ENCODE results near the gene DZANK1. TPM values are rescaled to one million over a fixed set of nuclear protein-coding genes. Genes with fewer than 3 reads are reported as not detected.
"Not testable (repeated sequence)": the region's sequence is repeated elsewhere in the genome, so short reads cannot be mapped to it uniquely, and the experiment has no call there.

DZANK1 gene
- polyA plus RNA-seq, 3 donors = 5.8 to 11.5 (median 10.9) TPM

DNA sequence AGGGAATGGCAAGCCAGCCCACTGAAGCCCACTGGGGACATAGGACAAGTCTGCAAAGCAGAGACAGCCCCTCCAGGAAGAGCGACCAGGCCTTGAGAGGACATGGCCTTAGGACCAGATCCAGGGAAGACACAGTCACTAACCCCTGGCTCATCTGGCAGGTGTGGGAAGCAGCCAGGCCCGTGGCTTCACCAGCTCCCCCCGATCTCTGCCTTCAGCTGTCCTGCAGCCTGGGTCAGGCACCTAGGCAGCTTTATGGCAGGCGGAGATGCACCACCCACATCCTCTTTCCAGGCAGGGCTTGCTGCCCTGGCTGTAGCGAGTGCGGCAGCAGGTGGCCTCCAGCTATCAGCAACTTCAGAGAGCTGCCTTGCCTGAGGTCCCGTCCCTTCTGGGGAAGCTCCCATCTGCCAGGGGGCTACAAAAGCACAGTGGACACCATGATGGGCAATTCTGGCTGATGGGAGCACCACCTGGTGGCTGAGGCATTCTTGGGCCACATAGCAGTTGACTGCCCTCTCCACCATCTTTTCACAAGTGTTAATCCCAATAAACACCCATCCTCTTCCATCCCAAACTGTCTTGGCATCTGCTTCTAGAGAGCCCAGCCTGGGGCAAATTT lies 85.8 kb downstream of the DZANK1 start:
- no peak for DNase-seq

DNA sequence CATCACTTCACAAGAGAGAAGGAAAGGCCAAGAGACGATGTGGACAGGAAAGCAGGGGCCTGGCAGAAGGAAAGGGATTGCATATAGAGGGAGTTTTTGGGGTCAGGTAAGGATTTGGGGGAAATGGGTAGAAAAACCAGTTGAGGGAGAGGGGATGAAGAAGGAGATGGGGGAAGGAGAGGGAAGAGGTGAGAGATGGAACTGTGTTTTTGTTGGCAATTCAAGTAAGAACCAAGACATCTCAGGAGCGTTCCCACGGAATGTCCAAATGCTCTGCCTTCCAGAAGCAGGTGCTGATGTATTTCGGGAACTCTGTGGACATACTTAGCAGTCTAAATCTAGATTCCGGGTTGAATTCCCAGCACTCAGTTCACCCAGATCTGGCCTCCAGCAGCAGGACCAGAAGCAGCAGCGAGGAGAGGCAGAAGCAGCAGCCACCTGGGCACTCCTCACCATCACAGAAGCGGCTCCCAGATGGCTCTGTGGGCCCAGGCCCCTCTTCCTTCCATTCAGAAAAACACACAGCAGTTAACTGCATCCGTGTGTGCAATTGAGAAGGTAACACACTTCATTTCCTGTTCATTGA lies 88.8 kb downstream of the DZANK1 start:
- DNase-seq = no peak

DNA sequence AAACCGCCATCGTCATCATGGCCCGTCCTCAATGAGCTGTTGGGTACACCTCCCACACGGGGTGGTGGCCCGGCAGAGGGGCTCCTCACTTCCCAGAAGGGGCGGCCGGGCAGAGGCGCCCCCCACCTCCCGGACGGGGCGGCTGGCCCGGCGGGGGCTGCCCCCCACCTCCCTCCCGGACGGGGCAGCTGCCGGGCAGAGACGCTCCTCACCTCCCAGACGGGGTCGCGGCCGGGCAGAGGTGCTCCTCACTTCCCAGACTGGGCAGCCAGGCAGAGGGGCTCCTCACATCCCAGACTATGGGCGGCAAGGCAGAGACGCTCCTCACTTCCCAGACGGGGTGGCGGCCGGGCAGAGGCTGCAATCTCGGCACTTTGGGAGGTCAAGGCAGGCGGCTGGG lies 91.3 kb downstream of the DZANK1 start:
- not testable (repeated sequence) for DNase-seq

DNA sequence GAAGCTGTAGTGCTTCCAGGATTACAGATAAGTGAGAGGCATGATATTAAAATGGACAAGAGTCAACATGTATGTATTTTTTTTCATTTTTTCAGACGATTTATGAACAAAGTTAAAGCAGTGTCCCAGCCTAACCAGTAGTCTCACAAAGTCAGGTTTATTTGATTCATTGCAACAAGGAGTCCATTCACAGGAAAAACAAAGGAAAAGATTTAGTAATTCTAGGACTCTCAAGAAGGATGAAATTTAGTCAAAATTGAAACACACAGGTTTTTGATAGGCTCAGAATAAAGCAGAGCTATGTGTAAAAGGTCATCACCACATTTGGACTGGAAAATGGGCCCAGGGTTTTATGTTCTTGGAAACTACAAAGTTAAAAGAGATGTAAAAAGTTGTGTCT lies 94.5 kb downstream of the DZANK1 start:
- DNase-seq = no peak

DNA sequence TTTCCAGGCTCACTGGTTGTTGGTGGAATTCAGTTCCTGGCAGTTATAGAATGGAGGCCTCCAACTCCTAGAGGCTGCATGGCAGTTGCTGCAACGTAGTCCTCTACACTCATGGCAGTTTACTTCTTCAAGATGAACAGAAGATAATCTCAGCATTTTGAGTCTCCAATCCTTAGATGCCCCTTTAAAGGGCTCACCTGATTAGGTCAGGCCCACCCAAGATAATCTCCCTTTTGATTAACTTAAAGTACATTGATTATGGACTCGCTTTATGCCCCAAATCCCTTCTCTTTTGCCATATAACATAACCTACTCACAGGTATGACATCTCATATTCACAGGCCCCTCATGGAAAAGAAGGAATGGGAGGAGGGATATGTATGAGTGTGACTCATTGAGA lies 102.1 kb downstream of the DZANK1 start:
- DNase-seq = no peak

DNA sequence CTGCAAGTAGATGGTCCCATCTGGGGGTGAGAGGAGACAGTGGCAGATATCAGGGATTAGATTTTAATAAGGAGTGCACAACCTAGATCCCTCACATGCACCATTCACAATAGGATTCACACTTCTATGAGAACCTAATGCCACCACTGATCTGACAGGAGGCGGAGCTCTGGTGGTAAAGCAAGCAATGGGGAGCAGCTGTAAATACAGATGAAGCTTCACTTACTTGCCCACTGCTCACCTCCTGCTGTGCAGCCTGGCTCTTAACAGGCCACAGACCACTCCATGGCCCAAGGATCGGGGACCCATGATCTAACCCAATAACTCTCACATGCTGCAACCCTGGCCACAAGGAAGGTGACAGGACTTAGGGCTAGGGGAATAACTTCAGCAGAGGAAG lies 103.1 kb downstream of the DZANK1 start:
- no peak for DNase-seq

DNA sequence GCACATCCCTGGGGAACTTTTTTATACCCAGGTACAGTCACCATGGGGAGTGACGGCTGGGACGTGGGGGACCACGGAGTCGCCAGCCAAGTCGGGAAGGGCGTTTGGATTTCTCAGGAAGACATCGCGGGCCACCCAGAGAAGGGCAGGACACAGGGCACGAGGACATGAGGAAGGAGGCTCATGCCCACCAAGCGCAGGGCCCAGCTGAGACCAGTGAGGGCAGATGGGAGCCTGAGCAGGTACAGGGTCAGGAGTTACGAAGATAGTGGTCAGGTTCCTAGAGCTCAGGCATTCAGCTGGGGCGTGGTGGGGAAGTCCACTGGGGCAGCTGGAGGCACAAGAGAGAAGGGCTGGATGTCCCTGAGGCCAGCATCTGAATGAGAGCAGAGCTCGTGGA lies 103.9 kb downstream of the DZANK1 start:
- DNase-seq = no peak

DNA sequence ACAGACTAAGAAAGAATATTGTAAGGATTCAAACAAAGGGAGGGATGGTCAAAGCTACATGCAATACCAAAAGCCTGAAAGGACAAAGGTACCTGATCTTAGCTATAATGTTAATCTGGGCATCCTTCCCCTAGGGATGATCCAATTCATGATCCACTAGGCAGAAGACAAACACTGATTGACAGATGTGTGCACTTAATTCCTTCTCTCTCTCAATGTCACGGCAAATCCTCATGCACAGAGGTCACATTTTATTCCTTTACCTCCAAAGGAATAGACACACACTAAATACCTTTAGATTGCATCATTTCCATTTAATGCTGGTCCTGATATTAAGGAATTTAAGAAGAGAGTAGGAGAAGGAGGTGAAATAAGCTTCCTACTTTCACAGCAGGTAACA lies 105.2 kb downstream of the DZANK1 start:
- no peak for DNase-seq

DNA sequence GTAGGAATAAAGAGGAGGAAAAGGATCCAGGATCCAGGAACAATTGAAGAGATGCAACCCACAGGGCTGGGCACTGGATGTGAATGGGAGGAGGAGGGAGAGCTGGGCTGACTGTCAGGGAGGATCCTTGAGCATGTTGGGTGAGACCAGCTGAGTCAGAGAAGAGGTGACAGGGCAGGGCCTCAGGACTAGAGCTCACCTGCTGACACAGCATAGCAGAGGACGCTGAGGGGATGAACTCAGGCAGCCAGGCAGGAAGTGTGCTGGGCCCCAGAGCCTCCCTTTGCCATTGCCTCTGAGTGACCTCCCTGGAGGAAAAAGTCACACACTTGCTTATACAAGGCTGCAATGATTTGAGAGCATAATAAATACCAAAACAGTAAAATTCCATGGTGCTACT lies 106.2 kb downstream of the DZANK1 start:
- DNase-seq = no peak

DNA sequence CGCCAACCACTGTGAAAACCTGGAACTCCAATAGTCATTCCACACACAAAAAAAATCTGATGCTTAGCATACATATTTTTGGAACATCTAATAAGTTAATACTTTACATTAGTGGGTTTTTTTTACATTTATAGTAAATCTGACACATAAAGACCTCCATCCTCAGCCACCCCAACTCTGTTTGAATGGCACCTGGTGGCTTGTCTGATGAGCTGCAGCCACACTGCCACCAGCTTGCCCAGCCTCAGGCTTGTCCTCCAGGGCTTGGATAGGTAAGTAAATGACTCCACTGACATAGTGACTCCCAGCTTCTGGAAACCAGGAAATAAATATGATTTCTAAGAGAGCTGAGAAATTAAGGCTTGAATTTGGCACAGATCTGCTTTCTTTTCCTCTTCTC lies 107.0 kb downstream of the DZANK1 start:
- no peak for DNase-seq

DNA sequence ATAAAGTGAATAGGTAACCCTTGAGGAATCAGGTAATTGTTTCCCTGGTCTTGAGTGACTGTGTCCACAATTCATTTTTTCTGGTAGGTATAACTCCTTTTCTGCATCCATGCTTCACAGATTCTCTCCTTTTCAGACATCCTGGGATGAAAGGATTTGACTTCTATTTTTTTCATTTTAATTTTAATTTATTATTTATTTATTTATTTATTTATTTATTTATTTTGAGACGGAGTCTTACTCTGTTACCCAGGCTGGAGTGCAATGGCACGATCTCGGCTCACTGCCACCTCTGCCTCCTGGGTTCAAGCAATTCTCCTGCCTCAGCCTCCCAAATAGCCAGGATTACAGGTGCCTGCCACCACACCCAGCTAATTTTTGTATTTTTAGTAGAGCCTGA lies 117.1 kb downstream of the DZANK1 start:
- not testable (repeated sequence) for DNase-seq

Other genes starting within 250 kb of the DZANK1 start
- gene ZNF133, start 178.5 kb downstream of the DZANK1 start, polyA plus RNA-seq (ENCODE audit: insufficient read length in 3 of 3) = 10 to 100 TPM; 27.7 to 35.8 (median 35.1) TPM
- 10 to 100 TPM; 15.0 to 19.5 (median 17.9) TPM for gene POLR3F, start 360 bp upstream of the DZANK1 start, polyA plus RNA-seq (ENCODE audit: insufficient read length in 3 of 3)
- gene RBBP9, start 30.2 kb upstream of the DZANK1 start, polyA plus RNA-seq (ENCODE audit: insufficient read length in 3 of 3) = 10 to 100 TPM; 27.7 to 30.4 (median 28.6) TPM
- gene SEC23B, start 40.9 kb upstream of the DZANK1 start, polyA plus RNA-seq (ENCODE audit: insufficient read length in 3 of 3) = 10 to 100 TPM; 64.8 to 69.9 (median 65.2) TPM
- 10 to 100 TPM; 74.8 to 88.8 (median 79.7) TPM for gene SMIM26, start 100.4 kb upstream of the DZANK1 start, polyA plus RNA-seq (ENCODE audit: insufficient read length in 3 of 3)
- 10 to 100 TPM; 30.3 to 35.5 (median 34.9) TPM for gene DTD1, start 121.0 kb upstream of the DZANK1 start, polyA plus RNA-seq (ENCODE audit: insufficient read length in 3 of 3)